ENCODE data around the gene UST. TPM values are rescaled to one million over a fixed set of nuclear protein-coding genes. Genes with fewer than 3 reads are reported as not detected.

UST gene
- total and polyA plus RNA-seq, 2 experiments from 2014 or later = 8.0 to 11.7 TPM

DNA sequence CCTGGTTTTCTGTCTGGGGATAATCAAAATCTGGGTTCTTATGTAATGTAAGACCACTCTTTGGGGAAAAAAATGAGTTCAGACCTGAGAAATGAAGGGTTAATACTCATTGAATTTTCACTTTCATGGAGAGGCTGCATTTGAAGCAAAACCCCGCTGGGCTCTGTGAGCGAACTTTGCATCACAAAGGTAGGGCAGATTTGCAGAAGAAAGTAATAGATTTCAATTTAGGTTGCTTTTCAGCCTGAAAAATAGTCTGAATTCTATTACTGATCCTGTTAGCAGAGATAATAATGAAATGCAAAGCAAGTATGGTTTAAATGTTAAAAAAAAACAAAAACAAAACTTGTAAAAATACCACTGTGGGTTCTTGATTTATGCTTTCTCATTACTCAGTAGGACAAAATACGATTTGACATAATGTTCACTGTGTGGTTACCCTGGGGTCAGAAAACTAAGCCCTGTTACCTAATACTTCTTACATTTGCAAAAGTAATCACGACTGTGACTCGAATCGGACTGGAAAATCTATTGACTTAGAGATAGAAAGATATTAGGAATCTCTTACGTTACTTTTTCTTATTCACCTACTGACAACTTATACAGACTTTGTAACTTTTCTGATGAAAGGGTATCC lies 72.2 kb downstream of the UST start:
- no peak overlapping the region for H2AFZ ChIP-seq
- no peak overlapping the region for H3K27ac ChIP-seq
- H3K79me2 ChIP-seq = peaks cover 8% of the 10 kb centered on the region
- H3K4me2 ChIP-seq = peak overlapping the region; percentile 9
- no peaks in the 10 kb centered on the region for H3K36me3 ChIP-seq (replicated peaks; ENCODE audit: insufficient read depth, low read depth)
- no peaks in the 10 kb centered on the region for H3K27me3 ChIP-seq
- DNase-seq (ENCODE audit: low spot score) = no peak
- H4K20me1 ChIP-seq (ENCODE audit: insufficient read depth, poor library complexity, severe bottlenecking) = no peaks in the 10 kb centered on the region
- 52% methylated on average over 7 of the region's 7 CpGs for whole genome bisulfite sequencing (ENCODE audit: low lambda C conversion rate, missing lambda C conversion rate)
- no peaks in the 10 kb centered on the region for H3K9me3 ChIP-seq (ENCODE audit: low read depth)
- H3K4me1 ChIP-seq (ENCODE audit: insufficient read depth) = peaks cover 7% of the 10 kb centered on the region
- no peak overlapping the region for H3K4me3 ChIP-seq
- no peaks in the 10 kb centered on the region for H3K9me2 ChIP-seq (replicated peaks; ENCODE audit: insufficient read depth)
- TF ChIP-seq EZH2 (IDR thresholded peaks at IDR 0.05; ENCODE audit: borderline replicate concordance) = no peak
- TF ChIP-seq, protein P1, sequence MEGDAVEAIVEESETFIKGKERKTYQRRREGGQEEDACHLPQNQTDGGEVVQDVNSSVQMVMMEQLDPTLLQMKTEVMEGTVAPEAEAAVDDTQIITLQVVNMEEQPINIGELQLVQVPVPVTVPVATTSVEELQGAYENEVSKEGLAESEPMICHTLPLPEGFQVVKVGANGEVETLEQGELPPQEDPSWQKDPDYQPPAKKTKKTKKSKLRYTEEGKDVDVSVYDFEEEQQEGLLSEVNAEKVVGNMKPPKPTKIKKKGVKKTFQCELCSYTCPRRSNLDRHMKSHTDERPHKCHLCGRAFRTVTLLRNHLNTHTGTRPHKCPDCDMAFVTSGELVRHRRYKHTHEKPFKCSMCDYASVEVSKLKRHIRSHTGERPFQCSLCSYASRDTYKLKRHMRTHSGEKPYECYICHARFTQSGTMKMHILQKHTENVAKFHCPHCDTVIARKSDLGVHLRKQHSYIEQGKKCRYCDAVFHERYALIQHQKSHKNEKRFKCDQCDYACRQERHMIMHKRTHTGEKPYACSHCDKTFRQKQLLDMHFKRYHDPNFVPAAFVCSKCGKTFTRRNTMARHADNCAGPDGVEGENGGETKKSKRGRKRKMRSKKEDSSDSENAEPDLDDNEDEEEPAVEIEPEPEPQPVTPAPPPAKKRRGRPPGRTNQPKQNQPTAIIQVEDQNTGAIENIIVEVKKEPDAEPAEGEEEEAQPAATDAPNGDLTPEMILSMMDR (IDR thresholded peaks at IDR 0.05; ENCODE audit: poor library complexity) = no peak
- no peak for TF ChIP-seq EZH2phosphoT487 (IDR thresholded peaks at IDR 0.05; ENCODE audit: low read depth, severe bottlenecking, unreplicated experiment)

DNA sequence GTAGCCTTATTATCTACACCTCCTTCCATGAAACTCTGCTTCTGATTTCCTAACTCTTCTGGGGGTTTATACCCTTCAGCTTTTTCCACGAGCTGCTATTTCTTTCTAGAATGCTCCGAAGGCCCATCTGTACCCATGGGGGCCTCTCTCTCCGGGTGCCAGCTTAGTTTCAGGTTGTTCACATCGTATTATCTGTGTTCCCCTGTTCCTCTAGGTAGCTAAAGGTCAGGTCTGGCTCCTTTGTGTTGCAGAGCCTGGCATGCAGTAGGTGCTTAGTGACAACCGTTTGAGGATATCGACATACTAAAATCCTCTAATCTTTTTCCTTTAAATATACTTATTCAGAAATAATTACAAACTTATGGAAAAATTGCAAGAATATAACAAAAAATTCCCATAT lies 73.0 kb downstream of the UST start:
- 70% methylated on average over 6 of the region's 6 CpGs for WGBS (ENCODE audit: low lambda C conversion rate, missing lambda C conversion rate)
- Histone ChIP-seq H3K9me3 (ENCODE audit: low read depth) (no peaks in the 10 kb centered on the region), H3K4me1 (ENCODE audit: insufficient read depth) (peaks cover 7% of the 10 kb centered on the region), H3K36me3 (replicated peaks; ENCODE audit: insufficient read depth, low read depth) (no peaks in the 10 kb centered on the region), H3K9me2 (replicated peaks; ENCODE audit: insufficient read depth) (no peaks in the 10 kb centered on the region), H4K20me1 (ENCODE audit: insufficient read depth, poor library complexity, severe bottlenecking) (no peaks in the 10 kb centered on the region), H3K27me3 (no peaks in the 10 kb centered on the region), H3K4me2 (no peak overlapping the region), H3K27ac (no peak overlapping the region), H3K4me3 (no peak overlapping the region), H3K79me2 (peaks cover 8% of the 10 kb centered on the region), H2AFZ (no peak overlapping the region)
- no peak for DNase-seq (ENCODE audit: low spot score)
- no peak for TF ChIP-seq EZH2 (IDR thresholded peaks at IDR 0.05; ENCODE audit: borderline replicate concordance)
- TF ChIP-seq, protein P1 (IDR thresholded peaks at IDR 0.05; ENCODE audit: poor library complexity) = no peak
- TF ChIP-seq EZH2phosphoT487 (IDR thresholded peaks at IDR 0.05; ENCODE audit: low read depth, severe bottlenecking, unreplicated experiment) = no peak

DNA sequence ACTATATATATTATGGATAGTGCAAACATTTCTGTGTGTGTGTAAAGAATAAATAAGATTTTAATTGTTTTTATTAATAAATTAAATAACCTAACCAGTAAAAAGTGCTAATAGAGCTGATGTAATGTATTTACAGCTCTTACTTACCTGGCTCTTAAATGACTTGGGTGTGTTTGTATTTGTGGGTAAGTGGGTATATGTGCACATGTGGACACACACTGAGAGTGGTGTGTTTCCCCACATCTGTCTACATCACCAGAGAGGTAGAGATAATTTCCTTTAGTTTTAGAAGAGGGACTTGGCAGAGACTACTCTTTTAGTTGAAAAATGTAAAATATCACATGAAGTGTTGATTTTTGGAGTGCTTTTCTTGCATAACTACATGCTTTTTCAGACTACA lies 76.0 kb downstream of the UST start:
- Histone ChIP-seq H3K27me3 (no peaks in the 10 kb centered on the region), H4K20me1 (ENCODE audit: insufficient read depth, poor library complexity, severe bottlenecking) (no peaks in the 10 kb centered on the region), H3K4me3 (no peak overlapping the region), H3K9me2 (replicated peaks; ENCODE audit: insufficient read depth) (no peaks in the 10 kb centered on the region), H3K79me2 (peaks cover 4% of the 10 kb centered on the region), H3K9me3 (ENCODE audit: low read depth) (no peaks in the 10 kb centered on the region), H3K36me3 (replicated peaks; ENCODE audit: insufficient read depth, low read depth) (no peaks in the 10 kb centered on the region), H3K4me2 (no peak overlapping the region), H3K27ac (no peak overlapping the region), H2AFZ (no peak overlapping the region), H3K4me1 (ENCODE audit: insufficient read depth) (no peaks in the 10 kb centered on the region)
- TF ChIP-seq, protein P1 (IDR thresholded peaks at IDR 0.05; ENCODE audit: poor library complexity) = no peak
- no peak for DNase-seq (ENCODE audit: low spot score)

DNA sequence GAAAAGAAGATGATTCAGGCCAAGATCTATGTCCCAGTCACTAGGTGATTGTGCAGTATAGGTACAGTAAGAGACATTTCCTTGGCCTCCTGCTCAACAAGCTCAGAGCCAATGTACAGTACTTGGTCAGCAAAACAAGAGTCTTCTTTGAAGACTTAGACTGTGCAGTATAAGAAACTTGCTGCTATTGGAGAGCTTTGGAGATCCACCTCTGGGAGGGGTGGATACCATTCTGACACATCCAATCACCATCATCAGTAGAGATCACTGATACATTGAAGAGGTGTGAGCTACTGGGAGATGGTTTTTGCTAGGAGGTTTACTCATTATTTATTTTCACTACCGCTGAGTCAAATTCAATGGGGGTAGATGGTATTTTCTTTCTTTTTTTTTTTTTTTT lies 77.5 kb downstream of the UST start:
- H3K4me2 ChIP-seq = no peak overlapping the region
- no peak for TF ChIP-seq EZH2 (IDR thresholded peaks at IDR 0.05; ENCODE audit: borderline replicate concordance)
- TF ChIP-seq EZH2phosphoT487 (IDR thresholded peaks at IDR 0.05; ENCODE audit: low read depth, severe bottlenecking, unreplicated experiment) = no peak
- TF ChIP-seq, protein P1 (IDR thresholded peaks at IDR 0.05; ENCODE audit: poor library complexity) = no peak
- H2AFZ ChIP-seq = no peak overlapping the region
- H3K9me2 ChIP-seq (replicated peaks; ENCODE audit: insufficient read depth) = no peaks in the 10 kb centered on the region
- no peaks in the 10 kb centered on the region for H3K4me1 ChIP-seq (ENCODE audit: insufficient read depth)
- no peak overlapping the region for H3K4me3 ChIP-seq
- no peak for DNase-seq (ENCODE audit: low spot score)
- WGBS (ENCODE audit: low lambda C conversion rate, missing lambda C conversion rate) = 100% methylated on average over 1 of the region's 1 CpG
- H4K20me1 ChIP-seq (ENCODE audit: insufficient read depth, poor library complexity, severe bottlenecking) = no peaks in the 10 kb centered on the region
- H3K36me3 ChIP-seq (replicated peaks; ENCODE audit: insufficient read depth, low read depth) = no peaks in the 10 kb centered on the region
- no peaks in the 10 kb centered on the region for H3K9me3 ChIP-seq (ENCODE audit: low read depth)
- no peak overlapping the region for H3K27ac ChIP-seq
- H3K79me2 ChIP-seq = peaks cover 4% of the 10 kb centered on the region
- H3K27me3 ChIP-seq = no peaks in the 10 kb centered on the region
